H1 (cell line): ENCODE results near the gene RAB21. TPM values are rescaled to one million over a fixed set of nuclear protein-coding genes. Genes with fewer than 3 reads are reported as not detected.

Source experiments
- RFX5 ChIP-seq: IDR thresholded peaks from 2 replicates; pipeline ENCODE4 v1.6.1; 2011; ENCODE audit warnings: low read depth, low read length, improper control_type of control experiment, borderline replicate concordance
- RXRA ChIP-seq: IDR thresholded peaks from 2 replicates; pipeline ENCODE4 v1.6.1; 2011; ENCODE audit warnings: low read depth, mild to moderate bottlenecking, low read length, moderate library complexity; ENCODE audit not compliant: insufficient read depth
- SIX5 ChIP-seq: IDR thresholded peaks from 2 replicates; pipeline ENCODE4 v1.6.1; 2011; ENCODE audit warnings: mild to moderate bottlenecking, low read depth, low read length
- polyA plus RNA-seq, 7 experiments: library from polyadenylated mRNA; depleted of rRNA in 3 of 7; stranded (reverse) in 5 of 7; unstranded in 2 of 7; fragments of >200 nt in 5 of 7; fragments of 200-250 nt in 2 of 7; gene quantifications; 1 replicate in 5 of 7; 2 replicates in 1 of 7; 4 replicates in 1 of 7; pipeline versions ENCODE4 v1.2.1 to v1.2.3, GENCODE V29; 2011 to 2013; ENCODE audit warnings: missing spikeins in 2 of 7, mixed read lengths in 2 of 7
- total RNA-seq: library from RNA; stranded (reverse); fragmentation: NEBNext Ultra II Directional; extraction: Animal tissue kit (Norgen Biotek cat#: 25700); gene quantifications from 2 replicates; pipeline ENCODE4 v1.2.1, GENCODE V29; 2021
- TF ChIP-seq, protein P1 (sequence below), 3 experiments: IDR thresholded peaks; 1 replicate in 2 of 3; 2 replicates in 1 of 3; pipeline versions ENCODE4 v1.5.1 to v1.6.1; 2011; ENCODE audit warnings: low read length in 3 of 3, mild to moderate bottlenecking in 3 of 3, inconsistent platforms in 2 of 3, low read depth in 1 of 3, moderate library complexity in 1 of 3; ENCODE audit not compliant: insufficient read depth in 1 of 3; ENCODE audit errors: control extremely low read depth in 1 of 3

RAB21 gene
- total and polyA plus RNA-seq, 2 of the 8 experiments (the other 6 are each of a cell fraction or from before 2014, with no cell fraction given), result 1.2 to 47.2 TPM

DNA sequence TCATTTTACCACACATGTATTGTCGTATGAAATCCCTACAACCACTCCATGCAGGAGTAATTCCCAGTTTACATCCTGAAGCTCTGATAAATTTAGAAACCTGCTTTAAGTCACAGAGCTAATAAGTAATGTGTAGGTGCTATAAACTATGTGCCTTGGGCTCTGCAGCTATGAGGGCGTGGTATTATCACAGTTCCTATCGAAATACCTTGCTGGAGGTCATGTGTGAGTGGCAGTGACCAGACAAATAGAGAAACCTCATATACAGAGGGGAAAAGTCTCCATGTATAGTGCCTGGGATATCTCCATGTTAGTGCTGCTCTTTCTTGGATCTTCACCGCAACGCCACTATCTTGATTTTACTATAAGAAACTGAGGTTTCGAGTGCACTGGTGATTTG, 84.0 kb downstream of the RAB21 start (continued):
- TF ChIP-seq, protein P1, sequence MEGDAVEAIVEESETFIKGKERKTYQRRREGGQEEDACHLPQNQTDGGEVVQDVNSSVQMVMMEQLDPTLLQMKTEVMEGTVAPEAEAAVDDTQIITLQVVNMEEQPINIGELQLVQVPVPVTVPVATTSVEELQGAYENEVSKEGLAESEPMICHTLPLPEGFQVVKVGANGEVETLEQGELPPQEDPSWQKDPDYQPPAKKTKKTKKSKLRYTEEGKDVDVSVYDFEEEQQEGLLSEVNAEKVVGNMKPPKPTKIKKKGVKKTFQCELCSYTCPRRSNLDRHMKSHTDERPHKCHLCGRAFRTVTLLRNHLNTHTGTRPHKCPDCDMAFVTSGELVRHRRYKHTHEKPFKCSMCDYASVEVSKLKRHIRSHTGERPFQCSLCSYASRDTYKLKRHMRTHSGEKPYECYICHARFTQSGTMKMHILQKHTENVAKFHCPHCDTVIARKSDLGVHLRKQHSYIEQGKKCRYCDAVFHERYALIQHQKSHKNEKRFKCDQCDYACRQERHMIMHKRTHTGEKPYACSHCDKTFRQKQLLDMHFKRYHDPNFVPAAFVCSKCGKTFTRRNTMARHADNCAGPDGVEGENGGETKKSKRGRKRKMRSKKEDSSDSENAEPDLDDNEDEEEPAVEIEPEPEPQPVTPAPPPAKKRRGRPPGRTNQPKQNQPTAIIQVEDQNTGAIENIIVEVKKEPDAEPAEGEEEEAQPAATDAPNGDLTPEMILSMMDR (IDR thresholded peaks at IDR 0.05; ENCODE audit: control extremely low read depth in 1 of 3, insufficient read depth in 1 of 3, low read depth in 1 of 3, low read length in 3 of 3), result no peak
- TF ChIP-seq RFX5, result no peak
- no peak for TF ChIP-seq RXRA
- no peak for TF ChIP-seq SIX5
- TF ChIP-seq, all 59 proteins: peak for 0
